Measurements from ENCODE around the gene GNAI2. TPM values are rescaled to one million over a fixed set of nuclear protein-coding genes. Genes with fewer than 3 reads are reported as not detected.
A peak's percentile ranks its signal among the peaks of the same experiment; 100 is the strongest.

Gene GNAI2
- total RNA-seq, 1 experiment from 2014 or later, result 62.0 TPM

DNA sequence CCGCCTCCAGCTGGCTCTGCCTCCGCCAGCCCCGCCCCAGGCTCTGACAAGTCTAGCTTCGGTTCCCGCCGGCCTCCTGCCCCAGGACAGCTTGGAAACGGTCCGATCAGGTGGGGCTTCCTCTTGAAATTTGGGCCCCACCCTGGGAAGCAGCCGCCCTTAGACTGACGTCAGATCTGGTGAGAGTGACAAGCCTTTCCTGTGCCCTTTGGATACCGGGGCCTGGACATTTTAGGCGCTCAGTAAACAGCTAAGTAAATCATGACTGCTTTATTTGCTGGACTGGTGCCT lies 63.6 kb downstream of the GNAI2 start:
- no peak for DNase-seq
- peak overlapping the region; percentile 95 for H3K27ac Mint-ChIP-seq (ENCODE audit: unreplicated experiment)
- Histone ChIP-seq H3K36me3 (ENCODE audit: control insufficient read depth, insufficient read depth, low read length) (no peaks in the 10 kb centered on the region; the same call in 1 of the 2 replicates), H3K4me3 (ENCODE audit: low read depth, low read length) (peak overlapping the region; percentile 39), H3K9me3 (no peaks in the 10 kb centered on the region), H3K4me1 (peaks cover 20% of the 10 kb centered on the region), H3K27me3 (replicated peaks; ENCODE audit: control insufficient read depth, insufficient read depth, low read length) (no peaks in the 10 kb centered on the region)
- no peaks in the 10 kb centered on the region for H3K27me3 Mint-ChIP-seq (ENCODE audit: insufficient read depth, unreplicated experiment)
- BruUV-seq (replicated peaks), result no TSS peak
- intact Hi-C loops (cut with micrococcal nuclease; ENCODE audit: unreplicated experiment), result loop anchor here (1.0 to 2.0 kb wide), 4 partner anchors 19 to 63 kb away; partner anchors contain the start of gene GNAI2
- H3K9me3 Mint-ChIP-seq (ENCODE audit: unreplicated experiment), result no peaks in the 10 kb centered on the region
- POLR2A ChIA-PET, result interaction anchor here (0.6 to 1.4 kb wide), 9 partner anchors 10 to 1281 kb away, joined by 3 to 17 read pairs (median 5); partner anchors contain the start of genes DALRD3 and GNAI2
- CTCF ChIA-PET, result interaction anchor here (0.7 to 1.3 kb wide), 10 partner anchors 16 to 1200 kb away, joined by 3 to 8 read pairs (median 4); partner anchors contain the start of gene LSMEM2
- TF ChIP-seq, protein P1, sequence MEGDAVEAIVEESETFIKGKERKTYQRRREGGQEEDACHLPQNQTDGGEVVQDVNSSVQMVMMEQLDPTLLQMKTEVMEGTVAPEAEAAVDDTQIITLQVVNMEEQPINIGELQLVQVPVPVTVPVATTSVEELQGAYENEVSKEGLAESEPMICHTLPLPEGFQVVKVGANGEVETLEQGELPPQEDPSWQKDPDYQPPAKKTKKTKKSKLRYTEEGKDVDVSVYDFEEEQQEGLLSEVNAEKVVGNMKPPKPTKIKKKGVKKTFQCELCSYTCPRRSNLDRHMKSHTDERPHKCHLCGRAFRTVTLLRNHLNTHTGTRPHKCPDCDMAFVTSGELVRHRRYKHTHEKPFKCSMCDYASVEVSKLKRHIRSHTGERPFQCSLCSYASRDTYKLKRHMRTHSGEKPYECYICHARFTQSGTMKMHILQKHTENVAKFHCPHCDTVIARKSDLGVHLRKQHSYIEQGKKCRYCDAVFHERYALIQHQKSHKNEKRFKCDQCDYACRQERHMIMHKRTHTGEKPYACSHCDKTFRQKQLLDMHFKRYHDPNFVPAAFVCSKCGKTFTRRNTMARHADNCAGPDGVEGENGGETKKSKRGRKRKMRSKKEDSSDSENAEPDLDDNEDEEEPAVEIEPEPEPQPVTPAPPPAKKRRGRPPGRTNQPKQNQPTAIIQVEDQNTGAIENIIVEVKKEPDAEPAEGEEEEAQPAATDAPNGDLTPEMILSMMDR (IDR thresholded peaks at IDR 0.05; ENCODE audit: insufficient read depth in 1 of 2, low read depth in 1 of 2, low read length in 1 of 2, severe bottlenecking in 1 of 2, unreplicated experiment in 1 of 2), result no peak
- H3K4me3 Mint-ChIP-seq (ENCODE audit: unreplicated experiment), result peak overlapping the region; percentile 97
- H3K4me1 Mint-ChIP-seq (ENCODE audit: low read depth, unreplicated experiment), result peaks cover 11% of the 10 kb centered on the region
- peaks cover 11% of the 10 kb centered on the region for H3K36me3 Mint-ChIP-seq (ENCODE audit: insufficient read depth, unreplicated experiment)

DNA sequence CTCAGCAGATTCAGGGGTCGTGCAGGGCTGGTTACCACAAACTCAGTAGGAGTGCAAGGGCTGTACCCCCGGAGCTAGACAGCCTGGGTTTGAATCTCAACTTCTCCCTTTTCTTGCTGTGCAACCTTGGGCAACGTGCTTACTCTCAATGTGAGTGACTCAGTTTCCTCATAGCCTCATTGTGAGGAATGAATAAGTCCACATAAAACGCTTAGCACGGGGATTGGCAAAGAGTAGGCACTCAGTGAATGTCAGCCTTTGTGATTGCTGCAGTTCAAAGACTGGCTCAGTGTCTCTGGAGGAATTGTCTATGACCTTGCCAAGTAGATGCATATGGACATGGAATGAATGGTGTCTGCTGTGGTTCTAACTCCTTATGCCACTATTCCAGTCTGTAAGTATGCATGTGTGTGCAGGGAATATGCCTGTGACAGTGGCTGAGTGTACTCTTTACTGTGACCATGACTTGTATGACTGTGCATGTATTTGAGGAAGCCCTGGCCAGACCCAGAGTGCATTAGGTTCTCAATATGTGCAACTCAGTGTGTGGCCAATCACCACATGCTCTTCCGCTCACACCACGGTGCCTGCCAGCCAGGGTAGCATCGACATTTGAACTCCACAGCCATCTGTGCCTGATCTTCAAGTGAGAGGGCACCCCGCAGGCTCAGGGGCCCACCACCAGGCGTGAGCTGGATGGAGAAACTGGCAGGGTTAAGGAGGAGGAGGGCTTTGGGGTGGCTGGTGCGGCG lies 64.1 kb downstream of the GNAI2 start:
- H3K9me3 Mint-ChIP-seq (ENCODE audit: unreplicated experiment), result no peaks in the 10 kb centered on the region
- intact Hi-C loops (cut with micrococcal nuclease; ENCODE audit: unreplicated experiment), result loop anchor here (1.0 to 2.0 kb wide), 4 partner anchors 19 to 63 kb away; partner anchors contain the start of gene GNAI2
- peaks cover 11% of the 10 kb centered on the region for H3K36me3 Mint-ChIP-seq (ENCODE audit: insufficient read depth, unreplicated experiment)
- Histone ChIP-seq H3K36me3 (ENCODE audit: control insufficient read depth, insufficient read depth, low read length) (no peaks in the 10 kb centered on the region; the same call in 1 of the 2 replicates), H3K27me3 (replicated peaks; ENCODE audit: control insufficient read depth, insufficient read depth, low read length) (no peaks in the 10 kb centered on the region), H3K4me3 (ENCODE audit: low read depth, low read length) (peak overlapping the region; percentile 39), H3K4me1 (peaks cover 20% of the 10 kb centered on the region), H3K9me3 (no peaks in the 10 kb centered on the region)
- CTCF ChIA-PET, result interaction anchor here (0.7 to 1.3 kb wide), 7 partner anchors 15 to 108 kb away, joined by 3 to 8 read pairs (median 4); no protein-coding TSS in a partner anchor
- BruUV-seq (replicated peaks), result TSS peak; percentile 95
- TF ChIP-seq, protein P1 (IDR thresholded peaks at IDR 0.05; ENCODE audit: insufficient read depth in 1 of 2, low read depth in 1 of 2, low read length in 1 of 2, severe bottlenecking in 1 of 2, unreplicated experiment in 1 of 2), result no peak
- H3K27ac Mint-ChIP-seq (ENCODE audit: unreplicated experiment), result peak overlapping the region; percentile 95
- H3K4me1 Mint-ChIP-seq (ENCODE audit: low read depth, unreplicated experiment), result peaks cover 11% of the 10 kb centered on the region
- POLR2A ChIA-PET, result interaction anchor here (0.6 to 1.4 kb wide), 8 partner anchors 10 to 1282 kb away, joined by 3 to 17 read pairs (median 6); partner anchors contain the start of genes DALRD3 and GNAI2
- H3K4me3 Mint-ChIP-seq (ENCODE audit: unreplicated experiment), result peak overlapping the region; percentile 97
- DNase-seq, result peak in 1 of 2 experiments; percentile 35
- no peaks in the 10 kb centered on the region for H3K27me3 Mint-ChIP-seq (ENCODE audit: insufficient read depth, unreplicated experiment)

- peak overlapping the region; percentile 95 for H3K27ac Mint-ChIP-seq (ENCODE audit: unreplicated experiment)
- H3K4me3 Mint-ChIP-seq (ENCODE audit: unreplicated experiment), result peak overlapping the region; percentile 97
- peaks cover 11% of the 10 kb centered on the region for H3K36me3 Mint-ChIP-seq (ENCODE audit: insufficient read depth, unreplicated experiment)
- H3K27me3 Mint-ChIP-seq (ENCODE audit: insufficient read depth, unreplicated experiment), result no peaks in the 10 kb centered on the region
- BruUV-seq (replicated peaks), result no TSS peak
- DNase-seq, result peak in 1 of 2 experiments; percentile 33
- TF ChIP-seq, protein P1 (IDR thresholded peaks at IDR 0.05; ENCODE audit: insufficient read depth in 1 of 2, low read depth in 1 of 2, low read length in 1 of 2, severe bottlenecking in 1 of 2, unreplicated experiment in 1 of 2), result no peak
- Histone ChIP-seq H3K9me3 (no peaks in the 10 kb centered on the region), H3K4me1 (peaks cover 20% of the 10 kb centered on the region), H3K36me3 (ENCODE audit: control insufficient read depth, insufficient read depth, low read length) (no peaks in the 10 kb centered on the region; the same call in 1 of the 2 replicates), H3K27me3 (replicated peaks; ENCODE audit: control insufficient read depth, insufficient read depth, low read length) (no peaks in the 10 kb centered on the region), H3K4me3 (ENCODE audit: low read depth, low read length) (no peak overlapping the region; the same call in 1 of the 2 replicates)
- H3K9me3 Mint-ChIP-seq (ENCODE audit: unreplicated experiment), result no peaks in the 10 kb centered on the region
- POLR2A ChIA-PET, result interaction anchor here (0.6 kb wide), 1 partner anchor 42 kb away, joined by 7 read pairs; no protein-coding TSS in a partner anchor
- CTCF ChIA-PET, result no interaction called here
- intact Hi-C loops (cut with micrococcal nuclease; ENCODE audit: unreplicated experiment), result no loop called here
- peaks cover 11% of the 10 kb centered on the region for H3K4me1 Mint-ChIP-seq (ENCODE audit: low read depth, unreplicated experiment)
These were observed 64.8 kb downstream of the GNAI2 start for GRCh38 chr3:50300681-50301254.
